Endothelial cell of umbilical vein (primary cell): ENCODE data around the gene RNF10. TPM values are rescaled to one million over a fixed set of nuclear protein-coding genes. Genes with fewer than 3 reads are reported as not detected.

Experiments used
- BruUV-seq: library from RNA; stranded (reverse); fragments of 400-500 nt; replicated peaks from 2 replicates; lab custom pipeline; 2021; lab: Mats Ljungman, UMichigan
- CTCF ChIA-PET: fragments of 300-600, 350-600 bp; sonication (Branson Sonifier 250); formaldehyde crosslinking; loops from one replicate; lab custom pipeline; 2021; ENCODE audit warnings: antibody characterized with exemption, inconsistent platforms; lab: Charles Lee
- POLR2A ChIA-PET: fragments of 300-600, 350-600 bp; sonication (Branson Sonifier 250); formaldehyde crosslinking; loops from one replicate; lab custom pipeline; 2021; ENCODE audit warnings: antibody characterized with exemption, inconsistent platforms; lab: Charles Lee
- DNase-seq: peaks from one replicate; pipeline ENCODE4 v3.0.0-alpha.2; 2011; ENCODE audit warnings: low read depth, low spot score
- FAIRE-seq: peaks from 2 replicates; lab custom pipeline; 2011; peaks lifted over from hg19 to GRCh38; lab: Jason Lieb, UNC
- H2AFZ ChIP-seq: 2 replicates; pipeline ENCODE4 v1.6.0; 2012; ENCODE audit warnings: low read depth, low read length, control low read depth, inconsistent platforms
- H3K27ac ChIP-seq: 2 replicates; pipeline ENCODE4 v1.5.1; 2011; ENCODE audit warnings: low read depth, mild to moderate bottlenecking, control low read depth, low read length, moderate library complexity; ENCODE audit not compliant: insufficient read depth
- H3K27me3 ChIP-seq, 2 experiments: 2 replicates each; pipeline versions ENCODE4 v1.6.0 to v1.6.1; 2011; ENCODE audit warnings: low read length in 2 of 2, mixed read lengths in 1 of 2; ENCODE audit not compliant: control insufficient read depth in 2 of 2, insufficient read depth in 2 of 2
- H3K36me3 ChIP-seq, 2 experiments: 2 replicates in 1 of 2; 3 replicates in 1 of 2; pipeline ENCODE4 v1.5.1; 2011; ENCODE audit warnings: low read length in 2 of 2, mild to moderate bottlenecking in 1 of 2, moderate library complexity in 1 of 2; ENCODE audit not compliant: control insufficient read depth in 2 of 2, insufficient read depth in 2 of 2; ENCODE audit errors: extremely low read depth in 1 of 2
- H3K4me1 ChIP-seq: 3 replicates; pipeline ENCODE4 v1.5.1; 2011; ENCODE audit warnings: mild to moderate bottlenecking, low read length; ENCODE audit not compliant: control insufficient read depth, insufficient read depth; ENCODE audit errors: extremely low read depth
- H3K4me2 ChIP-seq: 2 replicates; pipeline ENCODE4 v1.6.1; 2011; ENCODE audit warnings: low read length, control low read depth, mixed read lengths; ENCODE audit not compliant: insufficient read depth
- H3K4me3 ChIP-seq, 3 experiments: fragments of 200-600 bp in 1 of 3; sonication (generic), shearing (Covaris generic) in 1 of 3; replicated peaks in 1 of 3; 2 replicates each; pipeline ENCODE4 v1.5.1; 2011 to 2016; ENCODE audit warnings: control low read depth in 3 of 3, low read length in 3 of 3, mild to moderate bottlenecking in 2 of 3, inconsistent platforms in 1 of 3, low read depth in 1 of 3, moderate library complexity in 1 of 3; ENCODE audit not compliant: insufficient read depth in 1 of 3
- H3K79me2 ChIP-seq: 2 replicates; pipeline ENCODE4 v1.6.0; 2012; ENCODE audit warnings: low read length, inconsistent platforms; ENCODE audit not compliant: control insufficient read depth, insufficient read depth
- H3K9ac ChIP-seq: replicated peaks from 2 replicates; pipeline ENCODE3; 2011; ENCODE audit warnings: low read length, control low read depth; ENCODE audit not compliant: insufficient read depth; ENCODE audit errors: extremely low read depth
- H3K9me1 ChIP-seq: replicated peaks from 3 replicates; pipeline ENCODE4 v1.6.0; 2011; ENCODE audit warnings: mild to moderate bottlenecking, low read length; ENCODE audit not compliant: control insufficient read depth, insufficient read depth; ENCODE audit errors: extremely low read depth
- H3K9me3 ChIP-seq: replicated peaks from 2 replicates; pipeline ENCODE4 v1.5.1; 2012; ENCODE audit warnings: low read length, inconsistent platforms; ENCODE audit not compliant: control insufficient read depth, insufficient read depth
- H4K20me1 ChIP-seq: replicated peaks from 2 replicates; pipeline ENCODE3; 2011; ENCODE audit warnings: mild to moderate bottlenecking, low read length; ENCODE audit not compliant: control insufficient read depth, insufficient read depth; ENCODE audit errors: extremely low read depth
- EZH2 ChIP-seq: IDR thresholded peaks from 2 replicates; pipeline ENCODE4 v1.6.1; 2012; ENCODE audit warnings: borderline replicate concordance, low read depth, mild to moderate bottlenecking, moderate library complexity, low read length, inconsistent platforms; ENCODE audit not compliant: severe bottlenecking
- FOS ChIP-seq: IDR thresholded peaks from 2 replicates; pipeline ENCODE4 v1.6.1; 2011; ENCODE audit warnings: mild to moderate bottlenecking, low read length, moderate library complexity, borderline replicate concordance; ENCODE audit not compliant: insufficient read depth
- GATA2 ChIP-seq: IDR thresholded peaks from 2 replicates; pipeline ENCODE4 v1.7.0; 2011; ENCODE audit warnings: low read depth, mild to moderate bottlenecking, moderate library complexity, mixed read lengths, low read length; ENCODE audit not compliant: insufficient read length, insufficient read depth
- JUN ChIP-seq: IDR thresholded peaks from 2 replicates; pipeline ENCODE4 v1.6.1; 2011; ENCODE audit warnings: borderline replicate concordance, low read depth; ENCODE audit not compliant: insufficient read length, insufficient read depth
- MAX ChIP-seq: IDR thresholded peaks from 2 replicates; pipeline ENCODE4 v1.6.1; 2011; ENCODE audit not compliant: insufficient read depth, insufficient read length
- MYC ChIP-seq: IDR thresholded peaks from one replicate; pipeline ENCODE4 v1.6.1; 2011; ENCODE audit warnings: mild to moderate bottlenecking, low read depth, low read length
- POLR2A ChIP-seq: IDR thresholded peaks from 2 replicates; pipeline ENCODE4 v1.6.1; 2012; ENCODE audit warnings: low read depth, mild to moderate bottlenecking, control low read depth, low read length
- POLR2AphosphoS5 ChIP-seq: IDR thresholded peaks from 2 replicates; pipeline ENCODE4 v1.6.1; 2012; ENCODE audit warnings: low read depth, mild to moderate bottlenecking, control low read depth, low read length, moderate library complexity; ENCODE audit not compliant: insufficient read depth
- dilution Hi-C: fragments of 300-500 bp; cut with MboI; formaldehyde crosslinking; loops from one replicate; pipeline ENCODE4 v1.15.0; 2019; ENCODE audit warnings: low sequenced_read_pairs; ENCODE audit not compliant: extremely low pct_ligation_motif_present
- intact Hi-C: fragments of 100-400 bp; cut with micrococcal nuclease; formaldehyde crosslinking; loops from one replicate; pipeline ENCODE4 v1.10.0; 2022
- polyA plus RNA-seq, 4 experiments: library from polyadenylated mRNA; depleted of rRNA in 3 of 4; stranded (reverse) in 3 of 4; unstranded in 1 of 4; fragments of >200 nt; gene quantifications; 2 replicates each; pipeline versions ENCODE4 v1.2.1 to v1.2.3, GENCODE V29; 2011 to 2012; ENCODE audit warnings: missing spikeins in 1 of 4
- total RNA-seq: library from RNA; stranded (reverse); gene quantifications from 2 replicates; pipeline ENCODE4 v1.2.3, GENCODE V29; 2021
- TF ChIP-seq, protein P1 (sequence below), 2 donors: IDR thresholded peaks; 1 replicate in 1 of 2; 2 replicates in 1 of 2; pipeline ENCODE4 v1.5.1; 2011; ENCODE audit warnings: low read length in 2 of 2, mild to moderate bottlenecking in 2 of 2, moderate library complexity in 2 of 2, control low read depth in 1 of 2, inconsistent platforms in 1 of 2, low read depth in 1 of 2; ENCODE audit not compliant: insufficient read depth in 1 of 2; ENCODE audit errors: extremely low read depth in 1 of 2

The RNF10 gene
- total and polyA plus RNA-seq, 2 donors (not counting 3 experiments of a cell fraction or from before 2014, with no cell fraction given) = 120 to 236 TPM

- no peaks in the 10 kb centered on the region for H3K36me3 ChIP-seq
- H3K27me3 ChIP-seq = no peaks in the 10 kb centered on the region
- H3K27ac ChIP-seq = no peak overlapping the region
- H3K9me3 ChIP-seq = no peaks in the 10 kb centered on the region
- FAIRE-seq (no peak), DNase-seq (no peak)
- CTCF ChIA-PET = no interaction called here
- BruUV-seq = no TSS peak
- no peak overlapping the region for H3K9ac ChIP-seq
- H3K79me2 ChIP-seq = no peaks in the 10 kb centered on the region
- dilution Hi-C loops (no loop called here), intact Hi-C loops (no loop called here)
- no peaks in the 10 kb centered on the region for H3K9me1 ChIP-seq
- H3K4me2 ChIP-seq = no peak overlapping the region
- POLR2A ChIA-PET = no interaction called here
- no peaks in the 10 kb centered on the region for H4K20me1 ChIP-seq
- no peak overlapping the region for H2AFZ ChIP-seq
- no peak overlapping the region for H3K4me3 ChIP-seq
- H3K4me1 ChIP-seq = peaks cover 4% of the 10 kb centered on the region
- no peak for TF ChIP-seq POLR2AphosphoS5
- no peak for TF ChIP-seq EZH2
- no peak for TF ChIP-seq JUN
- no peak for TF ChIP-seq GATA2
- no peak for TF ChIP-seq FOS
- TF ChIP-seq MAX = no peak
- TF ChIP-seq, protein P1, sequence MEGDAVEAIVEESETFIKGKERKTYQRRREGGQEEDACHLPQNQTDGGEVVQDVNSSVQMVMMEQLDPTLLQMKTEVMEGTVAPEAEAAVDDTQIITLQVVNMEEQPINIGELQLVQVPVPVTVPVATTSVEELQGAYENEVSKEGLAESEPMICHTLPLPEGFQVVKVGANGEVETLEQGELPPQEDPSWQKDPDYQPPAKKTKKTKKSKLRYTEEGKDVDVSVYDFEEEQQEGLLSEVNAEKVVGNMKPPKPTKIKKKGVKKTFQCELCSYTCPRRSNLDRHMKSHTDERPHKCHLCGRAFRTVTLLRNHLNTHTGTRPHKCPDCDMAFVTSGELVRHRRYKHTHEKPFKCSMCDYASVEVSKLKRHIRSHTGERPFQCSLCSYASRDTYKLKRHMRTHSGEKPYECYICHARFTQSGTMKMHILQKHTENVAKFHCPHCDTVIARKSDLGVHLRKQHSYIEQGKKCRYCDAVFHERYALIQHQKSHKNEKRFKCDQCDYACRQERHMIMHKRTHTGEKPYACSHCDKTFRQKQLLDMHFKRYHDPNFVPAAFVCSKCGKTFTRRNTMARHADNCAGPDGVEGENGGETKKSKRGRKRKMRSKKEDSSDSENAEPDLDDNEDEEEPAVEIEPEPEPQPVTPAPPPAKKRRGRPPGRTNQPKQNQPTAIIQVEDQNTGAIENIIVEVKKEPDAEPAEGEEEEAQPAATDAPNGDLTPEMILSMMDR (IDR thresholded peaks at IDR 0.05; ENCODE audit: extremely low read depth in 1 of 2, insufficient read depth in 1 of 2, low read depth in 1 of 2, low read length in 2 of 2) = no peak
- TF ChIP-seq POLR2A = no peak
- TF ChIP-seq MYC = no peak
Observed at GRCh38 chr12:120522568-120522967, 11.6 kb upstream of the RNF10 start.
